Ovary (tissue), 9 donors: ENCODE results near the gene SDCCAG8. TPM values are rescaled to one million over a fixed set of nuclear protein-coding genes. Genes with fewer than 3 reads are reported as not detected.

Experiments used
- DNase-seq, 5 donors: peaks; one replicate each; pipeline ENCODE4 v3.0.0-alpha.2; 2019 to 2020
- H3K27ac ChIP-seq, 2 donors: fragments of 200-600 bp; one replicate each; pipeline versions ENCODE4 v1.5.1 to v1.8.0; 2019 to 2022
- H3K27me3 ChIP-seq: fragments of 200-600 bp; one replicate; pipeline ENCODE4 v1.8.0; 2022
- H3K36me3 ChIP-seq: fragments of 200-600 bp; sonication (generic); one replicate; pipeline ENCODE4 v1.5.1; 2019
- H3K4me1 ChIP-seq: one replicate; pipeline ENCODE4 v1.8.1; 2013; ENCODE audit warnings: mild to moderate bottlenecking, moderate library complexity; ENCODE audit not compliant: insufficient read depth
- H3K4me3 ChIP-seq: fragments of 200-600 bp; sonication (generic); one replicate; pipeline ENCODE4 v1.5.1; 2017
- H3K9me3 ChIP-seq, 2 donors: fragments of 200-600 bp in 1 of 2; sonication (generic) in 1 of 2; one replicate each; pipeline versions ENCODE4 v1.5.1 to v1.8.1; 2013 to 2019; ENCODE audit warnings: mild to moderate bottlenecking in 1 of 2, moderate library complexity in 1 of 2
- EP300 ChIP-seq: sonication (generic); formaldehyde crosslinking; IDR thresholded peaks from one replicate; pipeline ENCODE4 v1.6.1; 2017; ENCODE audit warnings: antibody characterized with exemption
- POLR2A ChIP-seq: fragments of 450-650 bp; IDR thresholded peaks from one replicate; pipeline ENCODE4 v1.6.1; 2017; ENCODE audit warnings: antibody characterized with exemption, mild to moderate bottlenecking, moderate library complexity
- WGBS, 3 donors: extraction: QIAGEN DNeasy Blood & Tissue Kit in 1 of 3; methylation state at CpG; one replicate each; pipeline versions ENCODE4 v1.1.5 to v1.1.7; 2013 to 2017; 5-methylcytosine and 5-hydroxymethylcytosine counted together
- intact Hi-C, 4 donors: fragments of 100-400 bp; cut with DNase I; formaldehyde crosslinking; loops; one replicate each; pipeline versions ENCODE4 v1.11.0 to v1.15.1; 2022 to 2023
- polyA plus RNA-seq, 2 donors: library from polyadenylated mRNA; stranded (reverse); fragments of 200-250 nt in 1 of 2; fragments of 350-450 nt in 1 of 2; fragmentation: Illumina TruSeq in 1 of 2; extraction: RNeasy Lipid Tissue Mini Kit (QIAGEN cat#74804) in 1 of 2; gene quantifications; one replicate each; pipeline ENCODE4 v1.2.3, GENCODE V29; 2013 to 2014
- total RNA-seq, 7 donors: library from RNA; depleted of rRNA in 2 of 7; stranded (reverse); fragments of >200 nt in 2 of 7; fragmentation: NEBNext Ultra II Directional in 3 of 7; extraction: Animal tissue kit (Norgen Biotek cat#: 25700) in 3 of 7; gene quantifications; one replicate each; pipeline versions ENCODE4 v1.1.0 to v1.2.4, GENCODE V29; 2016 to 2023
- TF ChIP-seq, protein P1 (sequence below), 3 donors: fragments of 450-650 bp in 2 of 3; fragments of 200-600 bp in 1 of 3; IDR thresholded peaks; one replicate each; pipeline versions ENCODE4 v1.5.1 to v1.8.0; 2016 to 2022; ENCODE audit warnings: antibody characterized with exemption in 3 of 3, mild to moderate bottlenecking in 1 of 3
- donor health status: DM: no; HTN: no; CAD: no; lungs with moderate emphysema.
- donor health status: DM: no; HTN: no; CAD: no.
- donor health status: Bipolar disorder and iron deficiency.
- donor health status: DM: yes; HTN: yes; CAD: no.
- donor health status: DM: no; HTN: no; CAD: no.
- donor health status: DM: yes; HTN: yes; CAD: no.

The SDCCAG8 gene
- total and polyA plus RNA-seq, 9 donors = 19.8 to 45.9 (median 30.6) TPM

DNA sequence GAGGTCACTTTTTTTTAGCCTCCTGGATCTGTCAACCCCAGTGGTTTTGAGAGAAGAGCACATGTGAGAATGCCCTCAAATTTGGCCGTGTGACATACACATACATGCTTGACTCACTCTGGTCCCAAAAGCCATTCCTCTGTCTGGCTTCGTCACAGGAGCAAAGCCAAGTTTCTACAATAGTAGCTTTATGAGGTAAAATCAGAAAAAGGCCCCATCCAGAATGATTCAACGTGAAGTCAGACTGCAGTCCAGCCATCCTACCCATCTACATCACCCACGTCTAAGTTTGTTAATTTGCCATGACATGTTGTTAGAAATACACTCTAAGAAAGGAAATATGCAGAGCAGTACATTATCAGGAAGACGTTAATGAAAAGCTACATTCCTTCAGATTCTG lies 245.2 kb downstream of the SDCCAG8 start:
- no peaks in the 10 kb centered on the region for H3K27me3 ChIP-seq
- no peak for TF ChIP-seq POLR2A
- TF ChIP-seq, protein P1, sequence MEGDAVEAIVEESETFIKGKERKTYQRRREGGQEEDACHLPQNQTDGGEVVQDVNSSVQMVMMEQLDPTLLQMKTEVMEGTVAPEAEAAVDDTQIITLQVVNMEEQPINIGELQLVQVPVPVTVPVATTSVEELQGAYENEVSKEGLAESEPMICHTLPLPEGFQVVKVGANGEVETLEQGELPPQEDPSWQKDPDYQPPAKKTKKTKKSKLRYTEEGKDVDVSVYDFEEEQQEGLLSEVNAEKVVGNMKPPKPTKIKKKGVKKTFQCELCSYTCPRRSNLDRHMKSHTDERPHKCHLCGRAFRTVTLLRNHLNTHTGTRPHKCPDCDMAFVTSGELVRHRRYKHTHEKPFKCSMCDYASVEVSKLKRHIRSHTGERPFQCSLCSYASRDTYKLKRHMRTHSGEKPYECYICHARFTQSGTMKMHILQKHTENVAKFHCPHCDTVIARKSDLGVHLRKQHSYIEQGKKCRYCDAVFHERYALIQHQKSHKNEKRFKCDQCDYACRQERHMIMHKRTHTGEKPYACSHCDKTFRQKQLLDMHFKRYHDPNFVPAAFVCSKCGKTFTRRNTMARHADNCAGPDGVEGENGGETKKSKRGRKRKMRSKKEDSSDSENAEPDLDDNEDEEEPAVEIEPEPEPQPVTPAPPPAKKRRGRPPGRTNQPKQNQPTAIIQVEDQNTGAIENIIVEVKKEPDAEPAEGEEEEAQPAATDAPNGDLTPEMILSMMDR (IDR thresholded peaks at IDR 0.05) = no peak
- no peak for TF ChIP-seq EP300
- DNase-seq = no peak
- no peaks in the 10 kb centered on the region for H3K9me3 ChIP-seq
- no peaks in the 10 kb centered on the region for H3K4me1 ChIP-seq
- intact Hi-C loops = no loop called here
- H3K4me3 ChIP-seq = no peak overlapping the region
- H3K27ac ChIP-seq = no peak overlapping the region
- WGBS, 3 donors = 82 to 89% (median 84%) methylated on average over 5 of the region's 5 CpGs
- H3K36me3 ChIP-seq = no peaks in the 10 kb centered on the region

DNA sequence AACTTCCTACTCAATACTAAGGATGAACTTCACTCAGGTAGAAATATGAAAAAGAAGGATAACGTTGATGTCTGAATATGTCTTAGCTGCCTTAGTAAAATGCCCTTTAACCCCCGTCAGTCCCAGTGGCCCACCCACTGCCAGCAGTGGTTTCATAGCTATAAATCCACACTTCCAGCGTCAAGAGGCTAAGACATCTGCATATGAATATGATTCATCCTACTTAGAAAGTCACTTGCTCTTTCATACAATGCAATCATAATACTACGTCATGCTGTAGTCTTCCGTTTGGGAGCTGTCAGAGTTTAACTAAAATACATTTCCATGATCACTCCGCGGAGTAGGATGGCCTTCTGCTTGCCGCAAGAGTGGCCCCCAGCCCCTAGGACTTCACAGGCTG lies 247.3 kb downstream of the SDCCAG8 start:
- Histone ChIP-seq H3K27ac (no peak overlapping the region), H3K36me3 (no peaks in the 10 kb centered on the region), H3K4me3 (no peak overlapping the region), H3K27me3 (no peaks in the 10 kb centered on the region), H3K9me3 (no peaks in the 10 kb centered on the region), H3K4me1 (no peaks in the 10 kb centered on the region)
- DNase-seq = no peak
- 90 to 95% (median 93%) methylated on average over 8 of the region's 8 CpGs for WGBS, 3 donors
- intact Hi-C loops = no loop called here
- TF ChIP-seq EP300 (no peak), POLR2A (no peak)
- TF ChIP-seq, protein P1 (IDR thresholded peaks at IDR 0.05) = no peak

DNA sequence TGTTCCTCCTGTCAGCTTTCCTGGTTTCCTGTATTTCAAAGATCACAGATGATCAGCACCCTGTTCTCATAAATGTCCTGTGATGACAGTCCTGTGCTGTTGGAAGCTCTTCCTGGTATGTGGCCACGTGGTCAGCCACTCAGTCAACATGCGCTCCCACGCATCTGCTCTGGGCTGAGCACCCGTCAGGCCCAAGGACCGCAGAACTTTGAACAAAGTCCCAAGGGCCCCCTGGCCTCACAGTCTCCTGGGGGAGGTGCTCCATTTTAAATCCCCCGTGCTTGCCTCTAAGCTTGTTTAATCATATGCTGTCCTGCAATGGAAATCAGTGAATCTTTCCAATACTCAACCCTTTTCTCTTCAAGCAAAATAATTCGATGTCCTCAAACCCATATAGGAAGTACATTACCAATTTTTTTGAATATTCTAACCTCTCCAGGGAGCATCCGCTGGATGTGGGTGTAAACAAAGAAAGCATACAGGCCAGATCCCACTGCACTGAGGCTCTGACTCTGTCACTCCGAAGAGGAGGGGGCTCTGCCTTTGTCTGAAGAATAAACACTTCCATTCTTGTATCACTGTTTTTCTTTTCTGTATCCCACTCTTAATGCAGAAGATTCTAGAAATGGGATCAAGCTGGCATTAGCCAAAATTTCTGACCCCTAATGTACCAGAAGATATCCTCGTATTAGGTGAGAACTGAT lies 250.3 kb downstream of the SDCCAG8 start:
- Histone ChIP-seq H3K4me1 (no peaks in the 10 kb centered on the region), H3K9me3 (no peaks in the 10 kb centered on the region), H3K27ac (no peak overlapping the region), H3K4me3 (no peak overlapping the region), H3K36me3 (no peaks in the 10 kb centered on the region), H3K27me3 (no peaks in the 10 kb centered on the region)
- intact Hi-C loops = no loop called here
- 78 to 80% (median 78%) methylated on average over 10 of the region's 10 CpGs for WGBS, 3 donors
- TF ChIP-seq, protein P1 (IDR thresholded peaks at IDR 0.05) = no peak
- no peak for TF ChIP-seq POLR2A
- TF ChIP-seq EP300 = no peak
- no peak for DNase-seq

DNA sequence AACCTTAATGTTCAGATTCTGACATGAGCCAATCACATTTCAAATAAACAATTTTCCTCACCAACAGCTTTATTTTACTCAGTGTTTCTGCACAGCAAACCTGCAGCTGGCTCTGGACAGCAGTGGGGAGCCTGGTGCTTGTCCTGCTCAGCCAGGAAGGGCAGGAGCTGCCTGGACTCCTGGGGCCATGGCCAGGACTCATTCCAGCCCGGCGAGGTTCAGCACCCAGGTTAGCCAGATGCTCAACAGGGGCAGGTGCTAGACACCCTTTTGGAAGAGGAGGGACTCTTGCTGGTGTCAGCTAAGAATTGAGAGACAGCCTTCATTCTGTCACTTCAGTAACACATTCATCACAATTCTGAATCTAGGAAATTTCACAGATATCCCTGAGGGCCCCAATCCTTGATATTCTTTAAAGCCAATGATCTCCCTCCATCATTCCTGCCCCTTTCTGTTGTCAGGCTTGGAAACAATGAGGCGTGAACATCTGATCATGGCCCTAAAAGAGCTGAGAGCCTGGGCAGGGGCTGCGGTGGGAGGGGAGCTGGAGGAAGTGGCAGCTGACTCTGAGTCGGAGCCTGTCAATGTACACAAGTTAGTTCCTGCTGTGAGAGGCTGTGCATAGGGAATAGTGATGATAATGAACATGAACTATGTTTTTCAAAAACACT lies 251.3 kb downstream of the SDCCAG8 start:
- no peaks in the 10 kb centered on the region for H3K36me3 ChIP-seq
- no peak overlapping the region for H3K27ac ChIP-seq
- H3K9me3 ChIP-seq = no peaks in the 10 kb centered on the region
- H3K4me1 ChIP-seq = no peaks in the 10 kb centered on the region
- TF ChIP-seq POLR2A (no peak), EP300 (no peak)
- TF ChIP-seq, protein P1 (IDR thresholded peaks at IDR 0.05) = no peak
- DNase-seq = no peak
- no peak overlapping the region for H3K4me3 ChIP-seq
- intact Hi-C loops = no loop called here
- no peaks in the 10 kb centered on the region for H3K27me3 ChIP-seq
- 92 to 93% (median 93%) methylated on average over 5 of the region's 5 CpGs for WGBS, 3 donors
